HepG2 (cell line): ENCODE data around the gene NTN4. TPM values are rescaled to one million over a fixed set of nuclear protein-coding genes. Genes with fewer than 3 reads are reported as not detected.

Experiments used
- BCL6 ChIP-seq: IDR thresholded peaks from 2 replicates; pipeline ENCODE4 v1.6.1; 2016; ENCODE audit warnings: missing genetic modification reagents, missing compliant biosample characterization
- CHD4 ChIP-seq: fragments of 200-600 bp; sonication (generic); IDR thresholded peaks from 2 replicates; pipeline ENCODE4 v1.7.0; 2017; ENCODE audit warnings: mild to moderate bottlenecking, low read length, borderline replicate concordance
- DRAP1 ChIP-seq: IDR thresholded peaks from 2 replicates; pipeline ENCODE4 v1.6.1; 2016; ENCODE audit warnings: missing genetic modification reagents, missing compliant biosample characterization
- FOXO1 ChIP-seq: sonication (generic); formaldehyde crosslinking; IDR thresholded peaks from 2 replicates; pipeline ENCODE4 v1.4.0; 2020; ENCODE audit warnings: missing genetic modification reagents
- FOXP4 ChIP-seq: sonication (generic); formaldehyde crosslinking; IDR thresholded peaks from 2 replicates; pipeline ENCODE4 v1.4.0; 2020; ENCODE audit warnings: missing genetic modification reagents
- HDAC2 ChIP-seq: sonication (generic); formaldehyde crosslinking; IDR thresholded peaks from 2 replicates; pipeline ENCODE4 v1.4.0; 2020; ENCODE audit warnings: missing genetic modification reagents
- HHEX ChIP-seq: IDR thresholded peaks from 2 replicates; pipeline ENCODE4 v1.6.1; 2016; ENCODE audit warnings: control low read depth
- MIER3 ChIP-seq: IDR thresholded peaks from 2 replicates; pipeline ENCODE4 v1.6.1; 2016; ENCODE audit warnings: missing compliant biosample characterization, borderline replicate concordance
- MLX ChIP-seq: IDR thresholded peaks from 2 replicates; pipeline ENCODE4 v1.6.1; 2016
- PAXIP1 ChIP-seq: sonication (generic); formaldehyde crosslinking; conservative IDR thresholded peaks from 2 replicates; pipeline ENCODE4 v1.4.0; 2020; ENCODE audit warnings: mild to moderate bottlenecking, missing genetic modification reagents, moderate library complexity
- REXO4 ChIP-seq: sonication (generic); formaldehyde crosslinking; IDR thresholded peaks from 2 replicates; pipeline ENCODE4 v1.8.0; 2022; ENCODE audit warnings: missing genetic modification reagents, mild to moderate bottlenecking, borderline replicate concordance
- THAP11 ChIP-seq: IDR thresholded peaks from 2 replicates; pipeline ENCODE4 v1.6.1; 2016; ENCODE audit warnings: missing biosample characterization, missing genetic modification reagents
- XRCC5 ChIP-seq: fragments of 200-400 bp; formaldehyde crosslinking; optimal IDR thresholded peaks from 2 replicates; pipeline ENCODE3; 2017; ENCODE audit warnings: mild to moderate bottlenecking, low read length
- ZNF318 ChIP-seq: sonication (generic); formaldehyde crosslinking; IDR thresholded peaks from 2 replicates; pipeline ENCODE4 v1.4.0; 2020; ENCODE audit warnings: mild to moderate bottlenecking, missing genetic modification reagents
- ZNF761 ChIP-seq: sonication (generic); formaldehyde crosslinking; conservative IDR thresholded peaks from 2 replicates; pipeline ENCODE4 v1.4.0; 2020; ENCODE audit warnings: mild to moderate bottlenecking, missing genetic modification reagents
- polyA plus RNA-seq, 8 experiments: library from polyadenylated mRNA; depleted of rRNA in 3 of 8; stranded (reverse) in 7 of 8; unstranded in 1 of 8; fragments of >200 nt; fragmentation: Illumina TruSeq in 4 of 8; extraction: Trizol in 4 of 8; gene quantifications; 2 replicates each; pipeline versions ENCODE4 v1.2.1 to v1.2.3, GENCODE V29; 2011 to 2016; ENCODE audit warnings: low read depth in 4 of 8, missing spikeins in 1 of 8, mixed read lengths in 1 of 8; ENCODE audit not compliant: insufficient read depth in 1 of 8
- total RNA-seq, 5 experiments: library from RNA; depleted of rRNA; stranded (reverse); fragments of >200 nt; fragmentation: Illumina TruSeq; extraction: Trizol; gene quantifications; 2 replicates each; pipeline ENCODE4 v1.2.3, GENCODE V29; 2016; ENCODE audit warnings: low read depth in 1 of 5

The NTN4 gene
- total and polyA plus RNA-seq, 2 of the 13 experiments (the other 11 are each of a cell fraction or from before 2014, with no cell fraction given) = 7.8 to 11.5 TPM

- peak; percentile 90 for TF ChIP-seq FOXP4 (CRISPR knock-in tag)
- TF ChIP-seq REXO4 (CRISPR knock-in tag) = no peak
- TF ChIP-seq FOXO1 = peak; percentile 89
- TF ChIP-seq MLX (CRISPR knock-in tag) = peak; percentile 81
- TF ChIP-seq HDAC2 (CRISPR knock-in tag) = peak; percentile 91
- no peak for TF ChIP-seq XRCC5
- TF ChIP-seq BCL6 (CRISPR knock-in tag) = peak; percentile 88
- peak; percentile 94 for TF ChIP-seq PAXIP1 (CRISPR knock-in tag)
- peak; percentile 57 for TF ChIP-seq THAP11
- TF ChIP-seq MIER3 (CRISPR knock-in tag) = peak; percentile 81; the same call in 1 of the 2 replicates
- TF ChIP-seq HHEX = peak; percentile 75
- TF ChIP-seq CHD4 = peak; percentile 74; the same call in 1 of the 2 replicates
- no peak for TF ChIP-seq ZNF318 (CRISPR knock-in tag)
- 0 out of 2 replicates have a peak, but pooled peaks have one; percentile 39 for TF ChIP-seq ZNF761 (CRISPR knock-in tag)
- TF ChIP-seq DRAP1 (CRISPR knock-in tag) = peak; percentile 42; the same call in 1 of the 2 replicates
Observed at GRCh38 chr12:95762123-95762785, 28.3 kb downstream of the NTN4 start (continued).
